ENCODE results near the gene PFKFB1.
"Not testable (repeated sequence)": the region's sequence is repeated elsewhere in the genome, so short reads cannot be mapped to it uniquely, and the experiment has no call there.

PFKFB1 gene

DNA sequence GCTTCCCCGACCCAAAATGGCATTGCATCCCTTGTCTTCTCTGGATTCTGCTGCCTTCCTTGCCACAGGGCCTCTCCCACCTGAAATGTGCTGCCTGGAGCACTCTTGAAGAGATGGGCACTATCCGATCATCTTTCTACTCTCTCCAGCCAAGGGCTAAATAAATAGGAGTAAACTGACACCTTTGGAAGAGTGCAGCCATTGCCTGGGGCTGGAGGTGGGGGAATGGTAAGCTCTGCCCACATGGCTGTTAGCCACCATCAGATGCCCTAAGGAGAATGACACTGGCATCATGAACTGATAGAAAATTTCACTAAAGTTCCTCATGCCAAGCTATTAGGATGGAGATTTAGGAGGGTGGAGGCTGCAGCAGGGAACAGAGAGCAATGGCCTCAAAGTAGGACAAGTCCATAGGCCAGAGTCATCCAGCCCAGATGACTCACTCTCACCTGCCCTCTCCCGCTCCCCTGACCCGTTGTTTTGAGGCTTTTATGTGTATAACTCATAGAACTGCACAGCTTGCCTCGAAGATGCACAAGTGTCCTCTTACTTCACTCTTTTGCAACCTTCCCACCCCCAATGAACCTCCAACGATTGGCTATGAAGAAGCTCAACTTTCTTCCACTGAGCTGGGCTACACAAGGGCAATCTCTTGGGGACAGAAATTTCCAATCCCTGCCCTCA is 822 bp upstream of the PFKFB1 start:
- DNase-seq (ENCODE audit: low spot score) (no peak), FAIRE-seq (no peak)

- DNase-seq (ENCODE audit: low spot score) (no peak), FAIRE-seq (no peak)
These were observed 921 bp downstream of the PFKFB1 start for GRCh38 chrX:54992911-54993622.

- DNase-seq (ENCODE audit: low spot score) (no peak), FAIRE-seq (no peak)
These were observed 2.3 kb downstream of the PFKFB1 start for GRCh38 chrX:54991706-54992105.

DNA sequence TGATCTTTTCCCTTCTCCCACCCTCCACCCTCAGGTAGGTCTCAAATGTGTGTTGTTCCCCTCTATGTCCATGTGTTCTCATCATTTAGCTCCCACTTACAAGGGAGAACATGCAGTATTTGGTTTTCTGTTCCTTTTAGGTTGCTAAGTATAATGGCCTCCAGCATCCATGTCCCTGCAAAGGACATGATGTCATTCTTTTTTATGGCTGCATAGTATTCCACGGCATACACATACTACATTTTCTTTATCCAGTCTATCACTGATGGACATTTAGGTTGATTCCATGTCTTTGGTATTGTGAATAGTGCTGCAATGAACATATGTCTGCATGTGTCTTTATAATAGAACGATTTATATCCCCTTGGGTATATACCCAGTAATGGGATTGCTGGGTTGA is 10.7 kb downstream of the PFKFB1 start:
- not testable (repeated sequence) for FAIRE-seq

GRCh38 chrX:54980334-54980733 is 13.7 kb downstream of the PFKFB1 start:
- DNase-seq (ENCODE audit: low spot score) (no peak), FAIRE-seq (no peak)

More for the DNA sequence above, 10.7 kb downstream of the PFKFB1 start:
- not testable (repeated sequence) for DNase-seq (ENCODE audit: low spot score)

DNA sequence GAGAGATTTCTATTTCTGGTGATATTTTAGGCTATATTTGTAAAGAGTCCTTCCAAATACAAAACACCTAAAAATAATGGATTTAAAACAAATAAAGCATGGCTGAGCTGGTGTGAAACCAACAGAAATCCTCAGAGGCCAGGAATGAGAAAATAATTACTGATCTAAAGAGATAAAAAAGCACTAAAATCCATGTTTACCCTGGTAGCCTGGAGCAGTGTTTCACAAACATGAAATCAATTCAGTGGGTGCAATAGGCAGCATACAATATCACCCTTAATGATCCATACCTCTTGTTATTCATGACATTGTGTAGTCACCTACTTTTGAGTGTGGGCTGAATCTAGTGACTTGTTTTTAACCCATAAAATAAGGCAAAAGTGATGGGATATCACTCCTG is 14.6 kb downstream of the PFKFB1 start:
- DNase-seq (ENCODE audit: low spot score) (no peak), FAIRE-seq (no peak)

DNA sequence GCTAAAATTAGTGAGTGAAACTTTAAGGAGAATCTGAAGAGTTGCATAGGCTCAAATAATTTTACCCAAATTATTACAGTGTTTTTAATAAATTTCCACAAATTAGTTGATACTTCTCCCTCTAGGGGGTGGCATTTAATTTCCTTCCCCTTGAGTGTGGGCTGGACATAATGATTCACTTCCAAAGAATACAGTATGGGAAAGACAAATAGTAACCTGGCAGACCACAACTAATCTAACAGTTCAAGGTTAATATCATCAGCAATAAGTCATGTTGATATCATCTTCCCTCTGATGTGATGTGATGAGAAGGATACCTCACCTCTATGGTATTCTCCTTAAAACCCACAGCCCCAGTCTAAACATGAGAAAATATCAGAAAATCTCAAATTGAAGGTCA is 15.5 kb downstream of the PFKFB1 start:
- DNase-seq (ENCODE audit: low spot score) (no peak), FAIRE-seq (no peak)

GRCh38 chrX:54977387-54977786 is 16.6 kb downstream of the PFKFB1 start:
- no peak for DNase-seq (ENCODE audit: low spot score)
- FAIRE-seq, result no peak

DNA sequence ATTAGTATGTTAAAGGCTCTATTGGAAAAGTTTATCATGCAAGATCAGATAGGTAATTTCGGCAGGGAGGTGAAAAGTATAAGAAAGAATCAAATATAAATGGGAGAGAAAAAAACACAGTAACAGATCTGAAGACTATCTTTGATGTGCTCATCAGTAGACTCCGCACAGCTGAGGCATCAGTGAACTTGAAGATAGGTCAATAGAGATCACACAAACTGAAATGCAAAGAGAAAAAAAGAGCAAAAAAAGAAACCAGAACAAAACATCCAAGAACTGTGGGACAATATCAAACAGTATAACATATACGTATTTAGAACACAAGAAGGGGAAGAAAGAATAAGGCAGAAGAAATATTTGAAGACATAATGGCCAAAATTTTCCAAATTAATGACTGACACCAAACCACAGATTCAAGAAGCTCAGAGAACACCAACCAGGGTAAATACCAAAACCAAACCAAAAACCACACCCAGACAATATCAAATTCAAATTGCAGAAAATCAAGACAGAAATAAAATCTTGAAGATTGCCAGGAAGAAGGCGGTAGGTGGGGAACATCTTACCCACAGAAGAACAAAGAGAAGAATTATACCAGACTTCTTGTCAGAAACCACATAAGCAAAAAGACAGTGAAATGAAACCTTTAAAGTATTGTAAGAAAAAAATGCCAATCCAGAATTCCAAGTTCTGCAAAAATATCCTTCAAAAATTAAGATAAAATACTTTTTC is 29.1 kb downstream of the PFKFB1 start:
- DNase-seq (ENCODE audit: low spot score) (no peak), FAIRE-seq (no peak)

DNA sequence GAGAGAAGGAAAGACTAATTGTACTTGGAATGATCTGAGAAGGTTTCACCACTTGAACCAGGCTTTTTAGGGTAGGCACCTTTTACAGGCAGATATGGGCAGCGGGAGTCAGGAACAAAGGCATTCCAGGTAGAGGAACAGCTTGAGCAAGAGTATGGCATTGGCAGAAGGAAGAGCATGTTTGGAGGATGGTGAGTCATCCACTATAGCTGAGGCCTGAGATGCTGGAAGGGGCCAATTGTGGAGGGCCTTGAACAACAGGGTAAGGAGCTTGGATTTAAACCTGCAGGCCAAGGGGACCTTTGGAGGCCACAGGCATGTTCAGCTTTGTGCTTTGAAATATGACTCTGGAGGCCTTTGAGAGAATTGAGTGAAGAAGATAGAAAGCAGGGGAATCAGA is 32.2 kb downstream of the PFKFB1 start:
- FAIRE-seq (no peak), DNase-seq (ENCODE audit: low spot score) (no peak)

DNA sequence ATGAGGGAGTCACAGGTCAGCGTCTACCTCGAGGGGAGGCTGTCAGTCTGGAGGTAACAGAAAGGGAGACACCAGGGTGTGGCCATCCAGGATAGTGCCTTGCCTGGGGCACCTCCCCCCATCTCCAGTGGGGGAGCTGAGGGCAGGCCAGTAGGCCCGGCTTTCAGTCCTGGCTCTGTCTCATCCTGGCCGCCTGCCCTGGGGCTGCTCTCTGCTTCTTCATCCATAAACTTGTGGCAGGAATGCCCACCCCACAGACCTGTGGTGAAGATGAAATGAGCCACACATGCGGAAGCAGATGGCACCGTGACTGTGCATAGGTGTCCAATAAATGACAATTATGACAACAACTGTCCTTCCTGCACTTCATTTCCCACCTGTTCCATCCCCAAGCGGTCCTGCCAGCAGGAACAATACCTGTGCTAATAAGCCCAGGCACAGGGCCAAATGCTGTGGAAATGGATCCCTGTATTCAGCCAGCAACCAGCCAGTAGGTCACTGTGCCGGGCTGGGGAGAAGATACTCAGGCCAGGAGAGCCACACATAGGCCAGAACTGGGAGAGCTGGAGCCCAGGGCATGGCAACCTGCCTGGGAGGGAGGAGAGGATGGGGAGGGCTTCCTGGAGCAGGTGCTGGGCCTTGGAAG is 43.1 kb downstream of the PFKFB1 start:
- FAIRE-seq (no peak), DNase-seq (ENCODE audit: low spot score) (no peak)

DNA sequence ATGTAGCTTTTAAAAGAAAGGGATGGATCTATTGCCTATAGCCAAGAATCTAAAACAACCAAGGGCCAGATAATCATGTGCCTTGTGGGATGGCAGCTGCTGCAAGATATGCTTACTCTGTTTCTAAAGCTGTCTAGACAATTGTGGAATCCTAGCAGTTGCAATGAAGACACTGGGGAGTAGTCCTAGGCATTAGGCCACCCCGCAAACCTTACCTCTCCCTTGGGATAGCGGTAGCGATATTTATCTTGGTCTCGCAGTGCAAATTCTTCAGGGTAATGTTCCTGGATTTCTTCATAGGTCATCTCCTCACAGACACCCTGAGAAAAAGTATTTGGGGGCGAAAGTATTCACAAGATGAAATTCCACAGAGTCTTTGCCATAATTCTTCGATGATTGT is 48.8 kb downstream of the PFKFB1 start:
- FAIRE-seq, result no peak
- DNase-seq (ENCODE audit: low spot score), result no peak

DNA sequence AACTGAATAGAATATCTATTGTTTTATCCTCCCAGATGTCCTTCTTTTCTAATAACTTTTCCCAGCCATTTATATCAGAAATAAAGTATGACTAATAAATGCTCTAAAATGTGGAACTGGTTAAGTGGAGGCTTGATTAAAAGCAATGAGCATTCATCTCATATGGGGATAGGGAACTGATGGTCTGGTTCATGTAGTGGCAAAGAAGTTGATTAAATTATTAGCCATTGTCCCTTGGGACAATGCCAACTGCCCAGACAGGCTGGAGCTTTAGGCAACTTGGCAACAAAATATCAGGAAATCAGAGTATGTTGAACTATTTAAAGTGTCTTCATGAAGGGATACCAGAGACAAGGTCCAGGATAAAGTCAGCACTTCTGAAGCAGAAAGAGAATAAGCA is 49.2 kb downstream of the PFKFB1 start:
- DNase-seq (ENCODE audit: low spot score) (no peak), FAIRE-seq (no peak)

DNA sequence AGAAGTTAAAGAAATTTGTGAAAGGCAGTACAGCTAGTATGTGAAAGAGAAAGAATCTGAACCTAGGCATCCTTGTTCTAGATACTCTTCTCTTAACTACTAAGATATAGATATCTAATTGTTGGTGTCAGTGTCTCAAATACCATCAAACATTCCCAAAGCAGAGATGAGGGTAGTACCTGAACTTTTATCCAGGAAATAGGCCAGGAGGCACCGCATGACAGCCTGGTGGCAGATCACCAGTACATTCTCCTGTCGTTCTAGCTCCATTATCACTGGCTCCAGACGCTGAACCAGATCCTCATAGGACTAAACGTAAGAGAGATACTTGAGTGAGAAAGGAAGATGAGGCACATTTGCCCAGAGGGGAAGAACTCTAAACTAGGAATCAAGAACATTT is 56.6 kb downstream of the PFKFB1 start:
- DNase-seq (ENCODE audit: low spot score), result no peak
- no peak for FAIRE-seq

- DNase-seq (ENCODE audit: low spot score) (no peak), FAIRE-seq (no peak)
These were observed 58.7 kb downstream of the PFKFB1 start for GRCh38 chrX:54935306-54935705.

GRCh38 chrX:54934890-54935289 is 59.1 kb downstream of the PFKFB1 start:
- no peak for FAIRE-seq
- DNase-seq (ENCODE audit: low spot score), result no peak

DNA sequence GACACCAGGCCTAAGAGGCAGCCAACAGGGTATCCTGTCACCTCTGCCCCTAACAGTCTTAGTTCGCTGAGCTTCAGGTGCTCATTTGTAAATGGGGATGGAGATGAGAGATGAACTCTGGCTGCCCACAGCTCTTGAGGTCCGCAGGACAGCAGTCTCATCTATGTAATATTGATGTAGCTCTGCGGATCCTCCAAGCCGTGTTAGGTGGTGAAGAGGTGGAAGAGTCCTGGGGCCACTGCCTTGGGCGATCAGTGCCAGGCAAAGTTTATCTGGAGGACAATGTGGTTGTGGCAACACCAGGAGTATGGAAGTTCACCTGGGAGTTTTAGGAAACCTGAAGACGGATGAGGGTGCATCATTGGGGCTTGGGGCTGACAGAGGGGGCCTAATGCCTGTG is 59.9 kb downstream of the PFKFB1 start:
- DNase-seq (ENCODE audit: low spot score), result no peak
- FAIRE-seq, result no peak

GRCh38 chrX:54933150-54933826 is 60.7 kb downstream of the PFKFB1 start:
- no peak for DNase-seq (ENCODE audit: low spot score)
- no peak for FAIRE-seq

DNA sequence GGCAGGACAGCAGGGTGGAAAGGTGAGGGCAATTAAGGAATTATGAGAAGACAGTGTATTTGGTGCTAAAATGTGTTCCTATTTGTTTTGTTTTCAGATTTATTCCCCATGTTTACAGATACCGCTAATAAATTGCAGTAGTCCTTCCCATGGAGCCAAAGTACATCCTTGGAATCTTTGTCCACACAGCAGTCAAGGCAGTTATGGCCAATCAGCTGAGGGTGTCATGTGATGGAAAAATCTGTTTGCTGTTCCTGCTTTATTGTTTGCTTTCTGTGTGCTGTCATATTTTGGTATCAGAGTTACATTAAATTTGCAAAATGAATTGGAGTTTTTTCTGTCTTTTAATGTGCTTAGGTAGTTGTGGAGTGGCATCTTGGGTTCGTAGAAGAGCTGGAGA is 62.9 kb downstream of the PFKFB1 start:
- FAIRE-seq (no peak), DNase-seq (ENCODE audit: low spot score) (no peak)

- no peak for FAIRE-seq
- DNase-seq (ENCODE audit: low spot score), result no peak
These were observed 63.5 kb downstream of the PFKFB1 start for GRCh38 chrX:54930291-54931049.

DNA sequence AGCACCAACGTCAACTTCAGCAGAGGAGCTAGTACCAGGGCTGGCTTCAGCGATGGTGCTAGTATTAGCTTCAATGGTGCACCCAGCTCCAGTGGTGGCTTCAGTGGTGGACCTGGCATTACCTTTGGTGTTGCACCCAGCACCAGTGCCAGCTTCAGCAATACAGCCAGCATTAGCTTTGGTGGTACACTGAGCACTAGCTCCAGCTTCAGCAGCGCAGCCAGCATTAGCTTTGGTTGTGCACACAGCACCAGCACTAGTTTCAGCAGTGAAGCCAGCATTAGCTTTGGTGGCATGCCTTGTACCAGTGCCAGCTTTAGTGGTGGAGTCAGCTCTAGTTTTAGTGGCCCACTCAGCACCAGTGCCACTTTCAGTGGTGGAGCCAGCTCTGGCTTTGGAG is 65.1 kb downstream of the PFKFB1 start:
- no peak for FAIRE-seq
- DNase-seq (ENCODE audit: low spot score), result no peak

All from urothelium cell line (cell line).